IMR-90 (cell line): Measurements from ENCODE around the gene NRIP1. TPM values are rescaled to one million over a fixed set of nuclear protein-coding genes. Genes with fewer than 3 reads are reported as not detected.

Experiments used
- ATAC-seq: fragments of 200-7000 bp; cut with Tn5 transposase; 2 replicates; pipeline ENCODE4 v1.9.1; 2020; ENCODE audit warnings: low read depth, mild to moderate bottlenecking, moderate library complexity
- BruUV-seq: library from RNA; stranded (reverse); fragments of 400-500 nt; replicated peaks from 2 replicates; lab custom pipeline; 2021; lab: Mats Ljungman, UMichigan
- CTCF ChIA-PET: fragments of 300-600 bp; formaldehyde crosslinking; extraction: SDS; loops from one replicate; lab custom pipeline; 2021; ENCODE audit warnings: antibody characterized with exemption; lab: Yijun Ruan, JAX
- POLR2A ChIA-PET: fragments of 300-600 bp; sonication (Branson Sonifier 250); formaldehyde crosslinking; loops from one replicate; lab custom pipeline; 2022; ENCODE audit warnings: antibody characterized with exemption; ENCODE audit not compliant: unreplicated experiment; lab: Charles Lee
- DNase-seq: peaks from one replicate; pipeline ENCODE4 v3.0.0; 2013
- H2AFZ ChIP-seq: replicated peaks from 2 replicates; pipeline ENCODE3; 2013; ENCODE audit warnings: low read length, mild to moderate bottlenecking; ENCODE audit not compliant: poor library complexity
- H2AK5ac ChIP-seq: 2 replicates; pipeline ENCODE4 v1.6.1; 2013; ENCODE audit warnings: low read depth, low read length, inconsistent platforms
- H2AK9ac ChIP-seq: replicated peaks from 2 replicates; pipeline ENCODE3; 2013; ENCODE audit warnings: mild to moderate bottlenecking, low read depth, low read length, moderate library complexity; ENCODE audit not compliant: poor library complexity
- H2BK120ac ChIP-seq: 2 replicates; pipeline ENCODE4 v1.6.1; 2013; ENCODE audit warnings: low read depth, low read length, inconsistent platforms
- H2BK15ac ChIP-seq: 3 replicates; pipeline ENCODE4 v1.6.1; 2013; ENCODE audit warnings: low read depth, low read length, inconsistent platforms
- H2BK20ac ChIP-seq: 2 replicates; pipeline ENCODE4 v1.6.1; 2013; ENCODE audit warnings: low read depth, mild to moderate bottlenecking, inconsistent platforms, low read length, moderate library complexity
- H2BK5ac ChIP-seq: 2 replicates; pipeline ENCODE4 v1.6.1; 2013; ENCODE audit warnings: mild to moderate bottlenecking, low read depth, low read length, inconsistent platforms; ENCODE audit not compliant: poor library complexity, severe bottlenecking
- H3K14ac ChIP-seq: replicated peaks from 2 replicates; pipeline ENCODE4 v1.6.1; 2013; ENCODE audit warnings: low read depth, low read length, inconsistent platforms
- H3K18ac ChIP-seq: 2 replicates; pipeline ENCODE4 v1.6.1; 2013; ENCODE audit warnings: low read depth, low read length, control low read depth
- H3K23ac ChIP-seq: 2 replicates; pipeline ENCODE4 v1.6.1; 2013; ENCODE audit warnings: low read depth, low read length, inconsistent platforms
- H3K27ac ChIP-seq: 2 replicates; pipeline ENCODE4 v1.5.1; 2013; ENCODE audit warnings: mild to moderate bottlenecking, control low read depth, low read length; ENCODE audit not compliant: insufficient read depth
- H3K27me3 ChIP-seq: 2 replicates; pipeline ENCODE4 v1.6.1; 2013; ENCODE audit warnings: low read length; ENCODE audit not compliant: control insufficient read depth, insufficient read depth
- H3K36me3 ChIP-seq: 2 replicates; pipeline ENCODE4 v1.6.1; 2013; ENCODE audit warnings: low read length, mixed read lengths; ENCODE audit not compliant: control insufficient read depth, insufficient read depth
- H3K4ac ChIP-seq: 2 replicates; pipeline ENCODE4 v1.6.1; 2013; ENCODE audit warnings: low read depth, low read length, inconsistent platforms
- H3K4me1 ChIP-seq: 2 replicates; pipeline ENCODE4 v1.6.1; 2013; ENCODE audit warnings: low read length, mixed read lengths; ENCODE audit not compliant: control insufficient read depth, insufficient read depth
- H3K4me2 ChIP-seq: 2 replicates; pipeline ENCODE4 v1.6.1; 2013; ENCODE audit warnings: low read depth, mild to moderate bottlenecking, control low read depth, low read length, moderate library complexity
- H3K4me3 ChIP-seq: 2 replicates; pipeline ENCODE4 v1.5.1; 2013; ENCODE audit warnings: low read depth, mild to moderate bottlenecking, control low read depth, low read length, moderate library complexity; ENCODE audit not compliant: insufficient read depth
- H3K56ac ChIP-seq: 2 replicates; pipeline ENCODE4 v1.6.1; 2013; ENCODE audit warnings: low read length, inconsistent platforms; ENCODE audit not compliant: insufficient read depth; ENCODE audit errors: extremely low read depth
- H3K79me1 ChIP-seq, 2 experiments: 2 replicates each; pipeline ENCODE4 v1.6.1; 2013; ENCODE audit warnings: low read length in 2 of 2, inconsistent platforms in 1 of 2, low read depth in 1 of 2
- H3K9ac ChIP-seq: 2 replicates; pipeline ENCODE4 v1.6.1; 2013; ENCODE audit warnings: low read depth, low read length, control low read depth
- H3K9me1 ChIP-seq: 2 replicates; pipeline ENCODE4 v1.6.1; 2013; ENCODE audit warnings: low read length, inconsistent platforms; ENCODE audit not compliant: insufficient read depth
- H3K9me3 ChIP-seq: 2 replicates; pipeline ENCODE4 v1.6.1; 2013; ENCODE audit warnings: low read length; ENCODE audit not compliant: control insufficient read depth, insufficient read depth
- H4K20me1 ChIP-seq: 2 replicates; pipeline ENCODE4 v1.6.1; 2013; ENCODE audit warnings: low read length, inconsistent platforms; ENCODE audit not compliant: insufficient read depth
- H4K5ac ChIP-seq: 2 replicates; pipeline ENCODE4 v1.6.1; 2013; ENCODE audit warnings: mild to moderate bottlenecking, low read depth, low read length, control low read depth
- H4K8ac ChIP-seq, 2 experiments: 2 replicates each; pipeline ENCODE4 v1.6.1; 2013; ENCODE audit warnings: low read depth in 2 of 2, low read length in 2 of 2, control low read depth in 1 of 2, inconsistent platforms in 1 of 2
- H4K91ac ChIP-seq: 2 replicates; pipeline ENCODE4 v1.6.1; 2013; ENCODE audit warnings: low read depth, low read length, inconsistent platforms; ENCODE audit not compliant: insufficient read depth
- RFX5 ChIP-seq: IDR thresholded peaks from 2 replicates; pipeline ENCODE4 v1.8.0; 2012; ENCODE audit warnings: low read depth, mild to moderate bottlenecking, low read length, moderate library complexity
- WGBS, 2 experiments: methylation state at CpG; one replicate each; pipeline versions ENCODE4 v1.1.5 to v1.1.7; 2013; ENCODE audit warnings: missing lambda C conversion rate in 2 of 2; ENCODE audit not compliant: insufficient read length in 1 of 2; ENCODE audit errors: extremely low coverage in 2 of 2; 5-methylcytosine and 5-hydroxymethylcytosine counted together
- dilution Hi-C: fragments of 300-500 bp; cut with HindIII; formaldehyde crosslinking; loops from one replicate; pipeline ENCODE4 v1.14.3; 2018; ENCODE audit warnings: low sequenced_read_pairs; ENCODE audit not compliant: unreplicated experiment
- in situ Hi-C: fragments of 300-500 bp; cut with MboI; formaldehyde crosslinking; loops from 3 replicates; pipeline ENCODE4 v1.14.3; 2019; ENCODE audit warnings: low sequenced_read_pairs, inconsistent platforms, mixed read lengths
- intact Hi-C: fragments of 100-400 bp; cut with micrococcal nuclease; formaldehyde crosslinking; loops from 2 replicates; pipeline ENCODE4 v1.10.0; 2022
- polyA plus RNA-seq, 3 experiments: library from polyadenylated mRNA; depleted of rRNA; stranded (reverse); fragments of >200 nt; gene quantifications; 2 replicates each; pipeline ENCODE4 v1.2.3, GENCODE V29; 2012; ENCODE audit warnings: low replicate concordance in 1 of 3
- total RNA-seq: library from RNA; depleted of rRNA; stranded (reverse); fragments of >200 nt; gene quantifications from 2 replicates; pipeline ENCODE4 v1.2.3, GENCODE V29; 2012

The NRIP1 gene
- total and polyA plus RNA-seq, 2 of the 4 experiments (the other 2 are of a cell fraction) = 9.6 to 73.8 TPM

GRCh38 chr21:15007716-15008296, 57.0 kb downstream of the NRIP1 start:
- 93% methylated on average over 7 of the region's 11 CpGs; no CpG with 5 or more reads in 1 of the 2 experiments for WGBS, 2 experiments
- peaks cover 6% of the 10 kb centered on the region; the same call in 1 of the 2 replicates for H3K36me3 ChIP-seq
- TF ChIP-seq RFX5 = no peak
- 0 out of 2 replicates have a peak overlapping the region, but pooled peaks have one; percentile 17 for H3K56ac ChIP-seq
- in situ Hi-C loops (no loop called here), dilution Hi-C loops (no loop called here), intact Hi-C loops (no loop called here)
- H4K91ac ChIP-seq = peak overlapping the region; percentile 54
- peak overlapping the region; percentile 79; the same call in 2 of the 3 replicates for H2BK15ac ChIP-seq
- H4K8ac ChIP-seq = peak overlapping the region; percentile 9 to 83; a peak in 3 of 4 replicates
- peak overlapping the region; percentile 49; the same call in 1 of the 2 replicates for H4K5ac ChIP-seq
- peak overlapping the region; percentile 82 for H2AK5ac ChIP-seq
- CTCF ChIA-PET = interaction anchor here (1.0 to 1.1 kb wide), 2 partner anchors 13 to 14 kb away, joined by 3 read pairs; no protein-coding TSS in a partner anchor
- DNase-seq (no peak), ATAC-seq (no peak)
- no peak overlapping the region for H3K4me2 ChIP-seq
- H3K9me3 ChIP-seq = no peaks in the 10 kb centered on the region
- H3K9me1 ChIP-seq = 0 out of 2 replicates have a peak, but pooled peaks cover 4% of the 10 kb centered on the region
- POLR2A ChIA-PET = no interaction called here
- peak overlapping the region; percentile 47 for H2BK20ac ChIP-seq
- peak overlapping the region; percentile 56 for H3K14ac ChIP-seq
- peak overlapping the region; percentile 54; the same call in 1 of the 2 replicates for H3K27ac ChIP-seq
- peak overlapping the region; percentile 78 for H2BK120ac ChIP-seq
- no peaks in the 10 kb centered on the region for H3K27me3 ChIP-seq
- no peak overlapping the region for H2AFZ ChIP-seq
- peak overlapping the region; percentile 97; the same call in 1 of the 2 replicates for H3K18ac ChIP-seq
- no peak overlapping the region for H3K9ac ChIP-seq
- H2BK5ac ChIP-seq = peak overlapping the region; percentile 97
- BruUV-seq = no TSS peak
- no peak overlapping the region; the same call in 1 of the 2 replicates for H3K23ac ChIP-seq
- no peaks in the 10 kb centered on the region for H4K20me1 ChIP-seq
- H2AK9ac ChIP-seq = no peak overlapping the region
- H3K4me1 ChIP-seq = peaks cover 25% of the 10 kb centered on the region
- H3K79me1 ChIP-seq = peaks cover 13 to 50% of the 10 kb centered on the region in 2 experiments
- no peak overlapping the region for H3K4me3 ChIP-seq
- peak overlapping the region; percentile 62 for H3K4ac ChIP-seq
